ENCODE data around the gene TMEM183A.

The TMEM183A gene, protein sequence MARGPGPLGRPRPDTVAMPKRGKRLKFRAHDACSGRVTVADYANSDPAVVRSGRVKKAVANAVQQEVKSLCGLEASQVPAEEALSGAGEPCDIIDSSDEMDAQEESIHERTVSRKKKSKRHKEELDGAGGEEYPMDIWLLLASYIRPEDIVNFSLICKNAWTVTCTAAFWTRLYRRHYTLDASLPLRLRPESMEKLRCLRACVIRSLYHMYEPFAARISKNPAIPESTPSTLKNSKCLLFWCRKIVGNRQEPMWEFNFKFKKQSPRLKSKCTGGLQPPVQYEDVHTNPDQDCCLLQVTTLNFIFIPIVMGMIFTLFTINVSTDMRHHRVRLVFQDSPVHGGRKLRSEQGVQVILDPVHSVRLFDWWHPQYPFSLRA

DNA sequence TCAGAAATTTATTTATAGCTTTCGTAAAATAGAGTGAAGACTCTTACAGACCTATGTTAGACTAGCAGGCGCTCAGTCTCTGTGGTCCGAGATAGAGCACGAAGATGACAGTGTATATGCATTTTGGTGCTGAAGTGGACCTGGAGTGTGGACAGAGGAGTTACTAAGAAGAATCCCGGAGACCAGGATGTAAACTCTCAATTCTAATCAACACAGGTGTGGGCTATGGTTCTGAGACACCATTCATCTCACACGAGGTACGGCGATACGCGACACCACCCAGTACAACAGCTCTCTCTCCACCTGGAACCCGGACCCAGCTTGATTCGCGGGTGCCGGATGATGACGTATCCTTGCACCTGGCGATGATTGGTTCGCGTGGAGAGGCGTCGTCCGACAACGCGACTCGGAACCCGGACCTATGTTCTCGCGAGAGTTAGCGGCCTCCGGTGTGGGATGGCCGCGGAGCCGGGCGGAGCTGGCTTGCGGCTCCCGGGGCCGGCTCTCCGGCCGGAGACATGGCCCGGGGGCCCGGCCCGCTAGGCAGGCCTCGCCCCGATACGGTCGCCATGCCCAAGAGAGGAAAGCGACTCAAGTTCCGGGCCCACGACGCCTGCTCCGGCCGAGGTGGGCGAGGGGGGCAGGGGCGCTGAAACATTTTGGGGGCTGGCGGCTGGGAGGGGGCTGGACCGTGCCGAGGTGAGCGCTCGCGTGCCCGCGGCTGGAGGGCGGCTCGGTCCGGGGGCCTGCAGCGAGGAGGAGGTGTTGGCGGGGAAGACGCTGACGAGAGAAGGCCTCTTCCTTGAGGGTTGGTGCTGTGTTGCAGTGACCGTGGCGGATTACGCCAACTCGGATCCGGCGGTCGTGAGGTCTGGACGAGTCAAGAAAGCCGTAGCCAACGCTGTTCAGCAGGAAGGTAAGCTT, at the start of gene TMEM183A:
TMEM183A (plus strand) TSS at position 427 of the 924 bp plus-strand sequence; CDS start at position 519, 92 bp downstream.
- H3K9ac ChIP-seq (ENCODE audit: low read length in 2 of 2): peak within 1 kb of the TSS; percentile 88 to 99
- no peaks in the 10 kb centered on the region for H3K27me3 ChIP-seq (ENCODE audit: control insufficient read depth in 1 of 2, insufficient read depth in 2 of 2, low read length in 2 of 2)
- peaks cover 4% of the 10 kb centered on the region for H3K4me1 ChIP-seq (ENCODE audit: control insufficient read depth, insufficient read depth, low read length)
- H3K9me3 ChIP-seq (ENCODE audit: control insufficient read depth in 2 of 2, low read length in 2 of 2): no peaks in the 10 kb centered on the region
- H3K36me3 ChIP-seq (ENCODE audit: control insufficient read depth in 2 of 2, insufficient read depth in 2 of 2, low read length in 2 of 2): peaks cover 8 to 14% of the 10 kb centered on the region in 2 donors
- H3K4me3 ChIP-seq (ENCODE audit: low read length in 2 of 2): peak within 1 kb of the TSS; percentile 87 to 97
- H3K27ac ChIP-seq (ENCODE audit: low read length): peak within 1 kb of the TSS; percentile 96

DNA sequence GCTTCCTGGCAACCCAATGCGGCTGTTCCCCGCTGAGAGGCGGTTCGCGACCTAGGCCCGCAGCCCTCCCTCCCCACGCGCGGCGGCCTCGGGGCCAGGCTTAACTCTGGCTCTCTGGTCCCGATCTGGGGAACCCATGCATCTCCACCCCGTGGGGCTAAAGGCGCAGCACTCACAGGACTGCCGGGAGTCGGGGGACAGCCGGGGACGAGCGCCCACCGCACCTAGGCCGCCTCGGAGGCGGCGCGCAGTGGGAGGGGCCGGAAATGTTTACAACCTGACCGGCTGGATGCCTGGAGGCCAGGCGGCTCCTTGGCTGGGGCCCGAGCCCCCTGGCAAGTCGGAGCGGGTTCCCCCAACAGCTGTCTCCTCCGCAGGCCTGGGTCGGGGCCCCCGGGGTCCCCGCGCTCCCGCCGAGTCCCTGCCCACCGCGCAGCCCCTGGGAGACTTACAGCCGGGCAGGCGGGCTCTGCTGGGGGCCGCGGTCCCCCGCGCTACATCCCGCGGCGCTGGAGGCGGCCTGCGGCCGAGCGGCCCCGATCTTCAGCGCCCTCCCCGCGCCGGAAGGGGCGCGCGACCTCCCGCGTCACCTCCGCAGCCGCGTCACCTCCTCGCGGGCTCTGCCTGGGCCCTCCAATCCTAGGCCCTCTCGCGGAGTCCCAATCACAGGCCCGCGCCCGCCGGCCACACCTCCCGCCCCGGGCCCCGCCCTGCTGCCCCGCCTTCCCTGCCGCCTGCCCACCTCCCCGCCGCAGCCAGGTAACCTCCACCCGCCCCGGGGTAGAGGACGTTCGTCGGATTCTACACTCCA, 49.2 kb upstream of the TMEM183A start, which contains the start of gene ADIPOR1:
ADIPOR1 (minus strand) TSS at position 580 of the 811 bp plus-strand sequence. CDS start 7,242 bp downstream, outside the sequence.
- no peaks in the 10 kb centered on the region for H3K9me3 ChIP-seq (ENCODE audit: control insufficient read depth in 2 of 2, low read length in 2 of 2)
- H3K27ac ChIP-seq (ENCODE audit: low read length): peak within 1 kb of the TSS; percentile 82
- H3K36me3 ChIP-seq (ENCODE audit: control insufficient read depth in 2 of 2, insufficient read depth in 2 of 2, low read length in 2 of 2): peaks cover 6 to 15% of the 10 kb centered on the region in 2 donors
- peaks cover 7% of the 10 kb centered on the region for H3K4me1 ChIP-seq (ENCODE audit: control insufficient read depth, insufficient read depth, low read length)
- H3K27me3 ChIP-seq (ENCODE audit: control insufficient read depth in 1 of 2, insufficient read depth in 2 of 2, low read length in 2 of 2): no peaks in the 10 kb centered on the region
- peak within 1 kb of the TSS; percentile 92 for H3K9ac ChIP-seq (ENCODE audit: low read length in 2 of 2)
- peak within 1 kb of the TSS; percentile 93 for H3K4me3 ChIP-seq (ENCODE audit: low read length in 2 of 2)

DNA sequence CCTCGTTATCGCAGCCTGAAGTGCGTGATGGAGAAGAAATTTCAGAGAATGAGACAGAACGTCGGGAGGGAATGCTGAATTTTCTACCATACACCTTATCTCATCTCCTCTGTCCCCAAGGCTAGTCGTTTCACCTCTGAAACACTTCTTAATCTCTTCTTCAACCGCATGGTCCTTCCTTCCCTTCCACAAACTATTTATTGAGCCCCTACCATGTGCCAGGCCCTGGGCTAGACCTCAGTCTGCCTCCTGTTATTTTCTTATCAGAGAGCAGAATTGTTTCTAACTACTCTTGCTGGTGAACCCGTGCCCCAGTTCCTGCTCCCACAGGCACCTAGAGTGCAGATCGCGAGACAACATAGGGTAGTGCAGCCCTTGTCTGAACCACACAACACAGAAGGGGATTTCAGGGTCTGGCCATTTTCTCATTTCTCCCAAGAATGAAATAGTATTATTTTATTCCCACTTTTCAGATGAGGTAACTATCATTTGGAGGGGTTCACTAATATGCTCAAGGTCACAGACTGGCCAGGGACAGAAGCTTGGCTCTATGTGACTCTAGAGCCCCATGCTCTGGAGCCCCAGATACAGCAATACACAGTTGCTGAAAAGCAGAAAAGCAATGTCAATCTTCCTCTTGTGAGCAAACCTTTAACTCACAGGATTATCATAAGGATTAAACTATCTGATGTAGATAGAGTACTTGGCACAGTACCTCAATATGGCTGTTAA, 48.5 kb upstream of the TMEM183A start:
- peak overlapping the region; percentile 89 to 93 for H3K4me3 ChIP-seq (ENCODE audit: low read length in 2 of 2)
- H3K4me1 ChIP-seq (ENCODE audit: control insufficient read depth, insufficient read depth, low read length): peaks cover 7% of the 10 kb centered on the region
- H3K27ac ChIP-seq (ENCODE audit: low read length): peak overlapping the region; percentile 82
- H3K9ac ChIP-seq (ENCODE audit: low read length in 2 of 2): peak overlapping the region; percentile 43 to 69
- peaks cover 8 to 19% of the 10 kb centered on the region in 2 donors for H3K36me3 ChIP-seq (ENCODE audit: control insufficient read depth in 2 of 2, insufficient read depth in 2 of 2, low read length in 2 of 2)
- no peaks in the 10 kb centered on the region for H3K27me3 ChIP-seq (ENCODE audit: control insufficient read depth in 1 of 2, insufficient read depth in 2 of 2, low read length in 2 of 2)
- no peaks in the 10 kb centered on the region for H3K9me3 ChIP-seq (ENCODE audit: control insufficient read depth in 2 of 2, low read length in 2 of 2)

DNA sequence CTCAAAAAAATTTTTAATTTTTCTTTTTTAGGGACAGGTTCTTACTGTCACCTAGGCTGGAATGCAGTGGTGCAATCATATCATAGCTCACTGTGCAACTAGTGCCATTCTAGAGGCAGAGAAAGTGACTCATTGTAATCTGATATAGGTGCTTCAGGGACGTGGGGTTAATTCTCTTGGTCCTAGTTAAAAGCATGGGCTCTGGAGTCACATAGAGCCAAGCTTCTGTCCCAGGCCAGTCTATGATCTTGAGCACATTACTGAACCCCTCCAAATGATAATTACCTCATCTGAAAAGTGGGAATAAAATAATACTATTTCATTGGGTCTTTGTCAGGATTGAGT, 47.9 kb upstream of the TMEM183A start:
- no peaks in the 10 kb centered on the region for H3K27me3 ChIP-seq (ENCODE audit: control insufficient read depth in 1 of 2, insufficient read depth in 2 of 2, low read length in 2 of 2)
- peaks cover 7% of the 10 kb centered on the region for H3K4me1 ChIP-seq (ENCODE audit: control insufficient read depth, insufficient read depth, low read length)
- H3K9ac ChIP-seq (ENCODE audit: low read length in 2 of 2): no peak overlapping the region
- H3K9me3 ChIP-seq (ENCODE audit: control insufficient read depth in 2 of 2, low read length in 2 of 2): no peaks in the 10 kb centered on the region
- no peak overlapping the region for H3K27ac ChIP-seq (ENCODE audit: low read length)
- no peak overlapping the region for H3K4me3 ChIP-seq (ENCODE audit: low read length in 2 of 2)
- H3K36me3 ChIP-seq (ENCODE audit: control insufficient read depth in 2 of 2, insufficient read depth in 2 of 2, low read length in 2 of 2): peaks cover 8 to 22% of the 10 kb centered on the region in 2 donors

DNA sequence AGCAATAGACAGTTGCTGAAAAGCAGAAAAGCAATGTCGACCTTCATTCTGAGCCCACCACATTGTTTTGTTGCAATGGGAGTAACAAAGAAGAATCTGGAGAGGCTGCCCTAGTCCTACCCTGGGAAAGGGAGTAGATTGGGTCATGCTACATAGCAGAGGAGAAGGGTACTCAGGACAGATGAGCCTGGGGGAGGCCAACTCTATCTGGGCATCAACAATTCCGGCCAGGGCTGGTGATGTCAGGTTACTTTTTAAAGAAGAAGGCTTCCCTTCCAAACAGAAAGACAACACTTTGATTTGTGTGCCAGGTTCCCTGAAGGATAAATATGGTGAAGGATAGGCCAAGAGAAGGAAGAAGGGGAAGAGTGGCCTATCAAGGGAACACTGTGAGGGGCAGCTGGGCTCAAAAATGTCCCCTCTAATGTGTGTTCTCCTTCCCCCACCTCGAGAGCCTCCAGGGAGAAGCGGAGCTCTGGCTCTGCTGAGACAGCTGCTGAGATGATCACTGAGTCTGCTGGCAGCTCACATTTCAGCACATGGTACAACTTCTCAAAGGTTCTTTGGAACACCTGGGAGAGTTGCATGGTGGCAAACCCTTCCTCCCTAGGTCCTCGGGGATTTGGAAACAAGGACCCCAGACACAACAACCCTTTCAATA, 45.8 kb upstream of the TMEM183A start:
- H3K4me1 ChIP-seq (ENCODE audit: control insufficient read depth, insufficient read depth, low read length): peaks cover 12% of the 10 kb centered on the region
- H3K9ac ChIP-seq (ENCODE audit: low read length in 2 of 2): no peak overlapping the region
- H3K36me3 ChIP-seq (ENCODE audit: control insufficient read depth in 2 of 2, insufficient read depth in 2 of 2, low read length in 2 of 2): peaks cover 8 to 31% of the 10 kb centered on the region in 2 donors
- no peak overlapping the region for H3K27ac ChIP-seq (ENCODE audit: low read length)
- no peak overlapping the region for H3K4me3 ChIP-seq (ENCODE audit: low read length in 2 of 2)
- H3K27me3 ChIP-seq (ENCODE audit: control insufficient read depth in 1 of 2, insufficient read depth in 2 of 2, low read length in 2 of 2): no peaks in the 10 kb centered on the region
- H3K9me3 ChIP-seq (ENCODE audit: control insufficient read depth in 2 of 2, low read length in 2 of 2): no peaks in the 10 kb centered on the region

DNA sequence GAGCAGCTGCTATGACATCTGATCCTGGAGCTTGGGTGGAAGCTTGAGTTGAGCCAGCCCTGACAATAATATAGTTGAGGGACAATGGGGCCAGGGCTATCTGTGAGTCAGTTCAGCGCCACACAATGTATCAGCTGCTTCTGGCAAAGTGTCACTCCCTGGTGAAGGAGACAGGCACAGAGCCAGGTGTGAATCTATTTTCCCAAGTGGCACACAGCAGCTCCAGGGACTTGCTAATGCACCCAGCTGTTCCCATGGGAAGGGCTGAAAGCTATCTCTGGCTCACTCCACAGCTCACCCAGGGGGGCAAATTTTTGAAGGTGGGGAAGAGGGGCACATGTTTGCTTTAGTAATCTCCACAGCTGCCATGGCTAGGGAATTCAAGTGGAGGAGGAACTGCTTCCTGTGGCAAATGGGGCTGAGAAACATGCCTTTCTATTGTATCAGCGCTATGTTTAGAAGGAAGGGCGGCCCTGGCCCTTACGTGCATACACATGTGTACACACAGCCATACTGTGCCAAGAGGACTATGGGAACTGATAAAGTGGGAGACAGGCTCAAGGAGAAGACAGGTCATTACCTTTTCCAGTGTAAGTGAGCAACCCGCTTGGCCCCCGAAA, 42.3 kb upstream of the TMEM183A start:
- Histone ChIP-seq H3K27me3 (ENCODE audit: control insufficient read depth in 1 of 2, insufficient read depth in 2 of 2, low read length in 2 of 2) (no peaks in the 10 kb centered on the region), H3K9me3 (ENCODE audit: control insufficient read depth in 2 of 2, low read length in 2 of 2) (no peaks in the 10 kb centered on the region), H3K36me3 (ENCODE audit: control insufficient read depth in 2 of 2, insufficient read depth in 2 of 2, low read length in 2 of 2) (peaks cover 8 to 31% of the 10 kb centered on the region in 2 donors), H3K4me3 (ENCODE audit: low read length in 2 of 2) (no peak overlapping the region), H3K4me1 (ENCODE audit: control insufficient read depth, insufficient read depth, low read length) (peaks cover 20% of the 10 kb centered on the region), H3K27ac (ENCODE audit: low read length) (no peak overlapping the region), H3K9ac (ENCODE audit: low read length in 2 of 2) (no peak overlapping the region)

DNA sequence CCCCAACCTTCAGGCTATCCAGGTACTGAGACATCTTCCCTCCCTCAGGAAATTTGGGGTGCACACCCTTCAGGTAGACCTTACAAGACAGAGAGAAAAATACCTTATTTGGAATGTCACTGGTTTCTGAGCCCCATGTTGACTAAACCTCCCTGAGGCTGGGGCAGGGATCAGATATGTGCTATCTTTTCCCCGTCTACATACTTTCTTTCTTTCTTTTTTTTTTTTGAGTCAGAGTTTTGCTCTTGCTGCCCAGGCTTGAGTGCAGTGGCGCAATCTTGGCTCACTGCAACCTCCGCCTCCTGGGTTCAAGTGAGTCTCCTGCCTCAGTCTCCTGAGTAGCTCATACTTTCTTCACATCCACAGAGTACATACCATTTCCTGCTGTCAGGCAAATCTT, 41.8 kb upstream of the TMEM183A start:
- H3K9ac ChIP-seq (ENCODE audit: low read length in 2 of 2): no peak overlapping the region
- peak overlapping the region; percentile 92 for H3K27ac ChIP-seq (ENCODE audit: low read length)
- no peak overlapping the region for H3K4me3 ChIP-seq (ENCODE audit: low read length in 2 of 2)
- H3K27me3 ChIP-seq (ENCODE audit: control insufficient read depth in 1 of 2, insufficient read depth in 2 of 2, low read length in 2 of 2): no peaks in the 10 kb centered on the region
- H3K36me3 ChIP-seq (ENCODE audit: control insufficient read depth in 2 of 2, insufficient read depth in 2 of 2, low read length in 2 of 2): peaks cover 8 to 31% of the 10 kb centered on the region in 2 donors
- no peaks in the 10 kb centered on the region for H3K9me3 ChIP-seq (ENCODE audit: control insufficient read depth in 2 of 2, low read length in 2 of 2)
- H3K4me1 ChIP-seq (ENCODE audit: control insufficient read depth, insufficient read depth, low read length): peaks cover 20% of the 10 kb centered on the region

DNA sequence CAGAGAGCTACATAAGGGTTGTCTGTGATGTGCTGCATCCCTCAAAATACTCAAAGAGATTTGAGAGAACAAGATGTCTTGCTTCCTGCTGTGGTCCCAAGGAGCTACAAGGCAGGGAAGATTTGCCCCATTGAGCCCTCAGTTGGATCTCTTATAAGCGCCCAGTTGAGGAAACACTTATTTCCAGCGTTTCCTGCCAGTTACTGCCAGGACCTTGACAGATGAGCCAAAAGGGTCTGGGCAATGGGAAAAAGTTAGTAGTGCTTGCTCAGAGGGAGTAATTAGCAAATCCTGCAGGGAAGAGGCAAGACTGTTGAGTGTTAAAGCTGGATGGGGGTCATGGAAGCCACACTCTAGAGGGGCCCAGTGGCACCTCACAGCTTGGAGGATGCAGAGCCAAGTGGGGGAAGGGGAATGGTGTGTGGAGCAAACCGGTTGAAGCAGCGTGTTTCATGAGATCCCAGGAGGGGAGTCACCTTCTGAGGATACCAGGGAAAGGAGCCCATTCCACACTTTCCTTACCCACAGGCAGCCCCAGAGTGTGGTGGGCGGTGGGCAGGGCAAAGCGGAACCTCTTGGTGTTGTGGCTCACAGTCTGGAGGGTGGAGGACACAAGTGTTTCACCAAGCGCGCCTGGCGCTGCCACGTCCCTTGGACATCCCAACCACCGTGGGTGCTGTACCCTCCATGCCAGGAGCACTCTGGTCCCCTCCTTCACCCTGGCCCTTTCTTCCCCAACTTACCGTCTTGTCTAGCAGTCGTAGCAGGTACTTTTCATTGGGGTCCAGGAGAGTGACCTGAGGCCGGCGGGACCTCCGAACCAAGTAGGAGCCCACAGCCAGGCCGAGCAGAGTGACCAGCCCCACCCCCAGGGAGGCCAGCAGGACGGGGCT, 40.9 kb upstream of the TMEM183A start:
- H3K9me3 ChIP-seq (ENCODE audit: control insufficient read depth in 2 of 2, low read length in 2 of 2): no peaks in the 10 kb centered on the region
- peaks cover 20% of the 10 kb centered on the region for H3K4me1 ChIP-seq (ENCODE audit: control insufficient read depth, insufficient read depth, low read length)
- H3K36me3 ChIP-seq (ENCODE audit: control insufficient read depth in 2 of 2, insufficient read depth in 2 of 2, low read length in 2 of 2): peaks cover 8 to 31% of the 10 kb centered on the region in 2 donors
- peak overlapping the region; percentile 92 for H3K27ac ChIP-seq (ENCODE audit: low read length)
- H3K4me3 ChIP-seq (ENCODE audit: low read length in 2 of 2): peak overlapping the region; percentile 88 to 89
- peak overlapping the region; percentile 92 to 95 for H3K9ac ChIP-seq (ENCODE audit: low read length in 2 of 2)
- no peaks in the 10 kb centered on the region for H3K27me3 ChIP-seq (ENCODE audit: control insufficient read depth in 1 of 2, insufficient read depth in 2 of 2, low read length in 2 of 2)

All from stomach smooth muscle (tissue), 2 donors.